Skeletal muscle tissue (tissue), 5 donors: ENCODE data around the gene SLC35F5. TPM values are rescaled to one million over a fixed set of nuclear protein-coding genes. Genes with fewer than 3 reads are reported as not detected.
"Not testable (repeated sequence)": the region's sequence is repeated elsewhere in the genome, so short reads cannot be mapped to it uniquely, and the experiment has no call there.

Experiments used
- H3K27ac ChIP-seq: one replicate; pipeline ENCODE4 v1.7.0; 2013; ENCODE audit warnings: mild to moderate bottlenecking, low read depth, low read length, inconsistent platforms
- H3K27me3 ChIP-seq, 3 donors: one replicate each; pipeline ENCODE4 v1.7.0; 2013; ENCODE audit warnings: low read length in 3 of 3; ENCODE audit not compliant: control insufficient read depth in 3 of 3, insufficient read depth in 3 of 3
- H3K36me3 ChIP-seq, 3 donors: one replicate each; pipeline ENCODE4 v1.7.0; 2013; ENCODE audit warnings: low read length in 3 of 3; ENCODE audit not compliant: control insufficient read depth in 3 of 3, insufficient read depth in 3 of 3
- H3K4me1 ChIP-seq, 3 donors: one replicate each; pipeline ENCODE4 v1.7.0; 2013; ENCODE audit warnings: low read length in 3 of 3, mild to moderate bottlenecking in 3 of 3; ENCODE audit not compliant: control insufficient read depth in 3 of 3, insufficient read depth in 3 of 3
- H3K4me3 ChIP-seq, 3 donors: one replicate each; pipeline ENCODE4 v1.7.0; 2013; ENCODE audit warnings: low read length in 3 of 3
- H3K9ac ChIP-seq, 3 donors: one replicate each; pipeline ENCODE4 v1.7.0; 2013; ENCODE audit warnings: low read length in 3 of 3, mild to moderate bottlenecking in 3 of 3, moderate library complexity in 2 of 3, low read depth in 1 of 3
- H3K9me3 ChIP-seq, 3 donors: one replicate each; pipeline ENCODE4 v1.7.0; 2013; ENCODE audit warnings: low read length in 3 of 3; ENCODE audit not compliant: control insufficient read depth in 3 of 3
- small RNA-seq: library from RNA; depleted of rRNA; stranded (forward); fragments of <200 nt; gene quantifications from one replicate; pipeline ENCODE3, GENCODE V24; 2014
- total RNA-seq: library from RNA; depleted of rRNA; stranded (reverse); fragments of >200 nt; gene quantifications from one replicate; pipeline ENCODE4 v1.2.3, GENCODE V29; 2014
- donor health status: Osteomylitis.

SLC35F5 gene
- total RNA-seq, 1 donor from 2014 or later: 178 TPM

- H3K9me3 ChIP-seq: no peaks in the 10 kb centered on the region
- H3K27me3 ChIP-seq: no peaks in the 10 kb centered on the region
- no peak overlapping the region for H3K4me3 ChIP-seq
- no peak overlapping the region for H3K27ac ChIP-seq
- no peaks in the 10 kb centered on the region for H3K36me3 ChIP-seq
- no peak overlapping the region for H3K9ac ChIP-seq
- no peaks in the 10 kb centered on the region for H3K4me1 ChIP-seq
These were observed 79.7 kb downstream of the SLC35F5 start for GRCh38 chr2:113676623-113677266.

GRCh38 chr2:113675875-113676274 lies 80.6 kb downstream of the SLC35F5 start:
- Histone ChIP-seq H3K9ac (no peak overlapping the region), H3K27me3 (no peaks in the 10 kb centered on the region), H3K36me3 (no peaks in the 10 kb centered on the region), H3K4me1 (no peaks in the 10 kb centered on the region), H3K9me3 (no peaks in the 10 kb centered on the region), H3K27ac (no peak overlapping the region), H3K4me3 (no peak overlapping the region)

- Histone ChIP-seq H3K9me3 (no peaks in the 10 kb centered on the region), H3K9ac (no peak overlapping the region), H3K36me3 (no peaks in the 10 kb centered on the region), H3K4me1 (no peaks in the 10 kb centered on the region), H3K27ac (no peak overlapping the region), H3K27me3 (no peaks in the 10 kb centered on the region), H3K4me3 (no peak overlapping the region)
These were observed 84.0 kb downstream of the SLC35F5 start for GRCh38 chr2:113672326-113672932.

GRCh38 chr2:113669013-113669412 lies 87.4 kb downstream of the SLC35F5 start:
- not testable (repeated sequence) for H3K4me1 ChIP-seq, H3K9ac ChIP-seq, H3K9me3 ChIP-seq, H3K36me3 ChIP-seq, H3K27ac ChIP-seq, H3K4me3 ChIP-seq, H3K27me3 ChIP-seq

GRCh38 chr2:113664761-113665533 lies 91.5 kb downstream of the SLC35F5 start:
- not testable (repeated sequence) for H3K9ac ChIP-seq, H3K4me3 ChIP-seq, H3K4me1 ChIP-seq, H3K36me3 ChIP-seq, H3K27ac ChIP-seq, H3K27me3 ChIP-seq, H3K9me3 ChIP-seq

GRCh38 chr2:113663285-113664060 lies 93.0 kb downstream of the SLC35F5 start:
- not testable (repeated sequence) for H3K4me3 ChIP-seq, H3K36me3 ChIP-seq, H3K27ac ChIP-seq, H3K9ac ChIP-seq, H3K9me3 ChIP-seq, H3K27me3 ChIP-seq, H3K4me1 ChIP-seq

Small RNA genes within 50 kb of the gene (small RNA-seq; reads per million reads assigned to genes)
- gene MIR4782 (not detected), gene RNU6-744P (not detected)

Other genes starting within 250 kb of the SLC35F5 start
- 8.9 TPM for gene RABL2A, start 129.4 kb downstream of the SLC35F5 start, total RNA-seq
- gene ACTR3, start 133.4 kb upstream of the SLC35F5 start, total RNA-seq: 40.7 TPM